Measurements from ENCODE around the gene BAHD1. TPM values are rescaled to one million over a fixed set of nuclear protein-coding genes. Genes with fewer than 3 reads are reported as not detected.

Gene BAHD1
- total and polyA plus RNA-seq, 2 donors (not counting 1 experiment from before 2014, with no cell fraction given): 3.3 to 5.6 TPM

DNA sequence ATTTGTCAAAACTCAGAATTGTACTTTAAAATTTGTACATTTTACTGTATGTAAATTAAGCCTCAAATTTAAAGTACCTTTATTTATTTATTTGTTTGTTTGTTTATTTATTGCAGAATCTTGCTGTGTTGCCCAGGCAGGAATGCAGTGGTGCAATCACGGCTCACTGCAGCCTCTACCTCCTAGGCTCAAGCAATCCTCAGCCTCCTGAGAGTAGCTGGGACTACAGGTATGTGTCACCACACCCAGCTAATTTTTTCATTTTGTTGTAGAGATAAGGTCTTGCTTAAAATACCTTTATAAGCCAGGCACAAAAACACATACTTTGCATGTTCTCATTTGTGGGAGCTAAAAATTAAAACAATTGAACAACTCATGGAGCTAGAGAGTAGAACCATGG is 67.5 kb downstream of the BAHD1 start:
- no peaks in the 10 kb centered on the region for H4K20me1 ChIP-seq (ENCODE audit: control insufficient read depth, extremely low read depth, insufficient read depth, low read length)
- no peak overlapping the region for H3K4me3 ChIP-seq (replicated peaks in 1 of 4; ENCODE audit: control extremely low read depth in 1 of 4, insufficient read depth in 1 of 4, low read depth in 3 of 4, low read length in 4 of 4)
- no peak overlapping the region for H3K4me2 ChIP-seq (ENCODE audit: extremely low read depth, insufficient read depth, low read length)
- no peaks in the 10 kb centered on the region for H3K9me3 ChIP-seq (ENCODE audit: control insufficient read depth, insufficient read depth, low read depth, low read length)
- no peak overlapping the region for H2AFZ ChIP-seq (ENCODE audit: low read length)
- no peak overlapping the region for H3K9ac ChIP-seq (ENCODE audit: insufficient read depth, low read length)
- H3K27me3 ChIP-seq (ENCODE audit: control insufficient read depth, insufficient read depth, low read length): no peaks in the 10 kb centered on the region
- no peak for DNase-seq (ENCODE audit: low read depth in 2 of 2)
- H3K79me2 ChIP-seq (ENCODE audit: control insufficient read depth, insufficient read depth, low read length): no peaks in the 10 kb centered on the region
- no peaks in the 10 kb centered on the region for H3K36me3 ChIP-seq (ENCODE audit: control insufficient read depth, insufficient read depth, low read length)
- H3K27ac ChIP-seq (ENCODE audit: insufficient read depth, low read length): no peak overlapping the region
- no peak for TF ChIP-seq EZH2 (IDR thresholded peaks at IDR 0.05; ENCODE audit: low read length, missing control alignments)
- TF ChIP-seq, protein P1, sequence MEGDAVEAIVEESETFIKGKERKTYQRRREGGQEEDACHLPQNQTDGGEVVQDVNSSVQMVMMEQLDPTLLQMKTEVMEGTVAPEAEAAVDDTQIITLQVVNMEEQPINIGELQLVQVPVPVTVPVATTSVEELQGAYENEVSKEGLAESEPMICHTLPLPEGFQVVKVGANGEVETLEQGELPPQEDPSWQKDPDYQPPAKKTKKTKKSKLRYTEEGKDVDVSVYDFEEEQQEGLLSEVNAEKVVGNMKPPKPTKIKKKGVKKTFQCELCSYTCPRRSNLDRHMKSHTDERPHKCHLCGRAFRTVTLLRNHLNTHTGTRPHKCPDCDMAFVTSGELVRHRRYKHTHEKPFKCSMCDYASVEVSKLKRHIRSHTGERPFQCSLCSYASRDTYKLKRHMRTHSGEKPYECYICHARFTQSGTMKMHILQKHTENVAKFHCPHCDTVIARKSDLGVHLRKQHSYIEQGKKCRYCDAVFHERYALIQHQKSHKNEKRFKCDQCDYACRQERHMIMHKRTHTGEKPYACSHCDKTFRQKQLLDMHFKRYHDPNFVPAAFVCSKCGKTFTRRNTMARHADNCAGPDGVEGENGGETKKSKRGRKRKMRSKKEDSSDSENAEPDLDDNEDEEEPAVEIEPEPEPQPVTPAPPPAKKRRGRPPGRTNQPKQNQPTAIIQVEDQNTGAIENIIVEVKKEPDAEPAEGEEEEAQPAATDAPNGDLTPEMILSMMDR (conservative IDR thresholded peaks at IDR 0.05 in 1 of 2, IDR thresholded peaks at IDR 0.05 in 1 of 2; ENCODE audit: low read depth in 1 of 2, low read length in 2 of 2): no peak
- H3K4me1 ChIP-seq (ENCODE audit: control insufficient read depth, extremely low read depth, insufficient read depth, low read length): peaks cover 2% of the 10 kb centered on the region

DNA sequence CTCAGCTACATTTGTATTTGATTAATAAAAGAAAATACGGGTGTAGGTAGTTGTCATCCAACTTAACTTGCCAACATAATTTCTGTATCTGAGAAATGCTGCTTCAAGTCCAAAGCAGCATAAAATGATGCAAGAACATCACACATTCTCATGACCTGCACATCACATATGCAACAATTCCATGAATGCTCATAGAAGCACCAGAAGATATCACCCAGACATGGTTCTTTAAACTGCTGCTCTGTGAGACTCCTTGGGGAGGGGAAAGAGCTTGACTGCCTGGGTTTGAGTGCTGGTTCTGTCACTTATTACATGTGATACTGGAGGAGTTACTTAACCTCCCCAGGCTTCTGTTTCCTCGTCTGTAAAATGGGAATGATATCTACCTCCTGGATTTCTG is 69.4 kb downstream of the BAHD1 start:
- H3K4me1 ChIP-seq (ENCODE audit: control insufficient read depth, extremely low read depth, insufficient read depth, low read length): peaks cover 2% of the 10 kb centered on the region
- DNase-seq (ENCODE audit: low read depth in 2 of 2): no peak
- no peak for TF ChIP-seq EZH2 (IDR thresholded peaks at IDR 0.05; ENCODE audit: low read length, missing control alignments)
- no peaks in the 10 kb centered on the region for H3K36me3 ChIP-seq (ENCODE audit: control insufficient read depth, insufficient read depth, low read length)
- no peak overlapping the region for H3K9ac ChIP-seq (ENCODE audit: insufficient read depth, low read length)
- H3K4me2 ChIP-seq (ENCODE audit: extremely low read depth, insufficient read depth, low read length): no peak overlapping the region
- H4K20me1 ChIP-seq (ENCODE audit: control insufficient read depth, extremely low read depth, insufficient read depth, low read length): no peaks in the 10 kb centered on the region
- H2AFZ ChIP-seq (ENCODE audit: low read length): no peak overlapping the region
- H3K4me3 ChIP-seq (replicated peaks in 1 of 4; ENCODE audit: control extremely low read depth in 1 of 4, insufficient read depth in 1 of 4, low read depth in 3 of 4, low read length in 4 of 4): no peak overlapping the region
- no peaks in the 10 kb centered on the region for H3K9me3 ChIP-seq (ENCODE audit: control insufficient read depth, insufficient read depth, low read depth, low read length)
- H3K79me2 ChIP-seq (ENCODE audit: control insufficient read depth, insufficient read depth, low read length): no peaks in the 10 kb centered on the region
- no peak overlapping the region for H3K27ac ChIP-seq (ENCODE audit: insufficient read depth, low read length)
- H3K27me3 ChIP-seq (ENCODE audit: control insufficient read depth, insufficient read depth, low read length): no peaks in the 10 kb centered on the region

DNA sequence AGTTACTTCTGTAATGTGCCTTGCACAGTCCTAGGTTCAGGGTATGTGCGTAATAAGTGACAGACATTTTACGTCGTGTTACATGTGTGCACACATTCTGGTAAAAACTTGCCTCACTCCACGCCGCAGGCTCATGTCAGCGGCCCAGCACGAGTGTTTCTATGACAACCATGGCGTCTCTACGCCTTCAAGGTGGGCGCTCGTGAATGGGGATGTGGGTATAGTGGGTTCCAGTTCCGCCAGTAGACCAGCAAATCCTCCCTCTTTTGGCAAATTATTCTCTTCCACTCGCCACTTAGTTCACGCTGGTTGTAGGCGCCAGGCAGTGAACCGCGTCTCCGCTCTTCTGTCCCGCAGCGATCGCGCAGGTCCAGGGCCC is 70.3 kb downstream of the BAHD1 start:
- Histone ChIP-seq H3K79me2 (ENCODE audit: control insufficient read depth, insufficient read depth, low read length) (no peaks in the 10 kb centered on the region), H3K4me1 (ENCODE audit: control insufficient read depth, extremely low read depth, insufficient read depth, low read length) (peaks cover 2% of the 10 kb centered on the region), H3K27me3 (ENCODE audit: control insufficient read depth, insufficient read depth, low read length) (no peaks in the 10 kb centered on the region), H3K4me3 (replicated peaks in 1 of 4; ENCODE audit: control extremely low read depth in 1 of 4, insufficient read depth in 1 of 4, low read depth in 3 of 4, low read length in 4 of 4) (peak overlapping the region; percentile 23 to 60 (median 32)), H3K9ac (ENCODE audit: insufficient read depth, low read length) (no peak overlapping the region), H3K36me3 (ENCODE audit: control insufficient read depth, insufficient read depth, low read length) (no peaks in the 10 kb centered on the region), H3K9me3 (ENCODE audit: control insufficient read depth, insufficient read depth, low read depth, low read length) (no peaks in the 10 kb centered on the region), H3K4me2 (ENCODE audit: extremely low read depth, insufficient read depth, low read length) (peak overlapping the region; percentile 91), H3K27ac (ENCODE audit: insufficient read depth, low read length) (no peak overlapping the region), H4K20me1 (ENCODE audit: control insufficient read depth, extremely low read depth, insufficient read depth, low read length) (no peaks in the 10 kb centered on the region), H2AFZ (ENCODE audit: low read length) (peak overlapping the region; percentile 63)
- TF ChIP-seq, protein P1 (conservative IDR thresholded peaks at IDR 0.05 in 1 of 2, IDR thresholded peaks at IDR 0.05 in 1 of 2; ENCODE audit: low read depth in 1 of 2, low read length in 2 of 2): no peak
- no peak for TF ChIP-seq EZH2 (IDR thresholded peaks at IDR 0.05; ENCODE audit: low read length, missing control alignments)
- DNase-seq (ENCODE audit: low read depth in 2 of 2): no peak

All from fibroblast of lung (primary cell).